ENCODE data around the gene OAT.
"Not testable (repeated sequence)": the region's sequence is repeated elsewhere in the genome, so short reads cannot be mapped to it uniquely, and the experiment has no call there.

OAT gene

GRCh38 chr10:124449170-124450011 is 30.7 kb upstream of the OAT start:
- peak in 2 of 42 donors; percentile 13 to 26 for DNase-seq

DNA sequence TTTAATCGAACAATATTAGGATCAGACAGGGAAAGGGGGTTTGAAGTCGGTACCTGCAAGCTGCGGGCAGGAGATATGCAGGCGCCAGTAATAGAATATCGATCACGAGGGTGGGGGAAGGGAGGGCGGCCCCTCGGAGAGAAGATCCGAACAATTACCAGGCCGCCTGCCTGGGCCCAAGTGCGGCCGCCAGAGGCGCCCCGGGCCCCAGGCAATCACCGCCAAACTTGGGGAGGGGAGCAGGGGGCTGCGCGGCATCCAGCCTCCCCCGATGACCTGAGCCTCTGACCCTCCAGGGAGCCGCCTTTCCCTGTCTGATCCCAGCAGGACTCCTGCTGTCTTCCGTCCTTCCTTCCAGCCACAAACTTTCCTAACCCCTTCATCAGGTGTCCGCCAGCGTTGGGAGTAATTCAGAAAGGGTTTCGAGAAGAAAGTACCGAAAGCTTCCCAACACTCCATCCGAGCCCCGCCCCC is 30.0 kb upstream of the OAT start:
- intact Hi-C loops (cut with DNase I) = no loop called here
- no peak for DNase-seq

More at GRCh38 chr10:124449170-124450011, 30.7 kb upstream of the OAT start:
- intact Hi-C loops (cut with DNase I) = no loop called here

GRCh38 chr10:124447751-124448466 is 29.2 kb upstream of the OAT start:
- DNase-seq = peak in 37 of 42 donors; percentile 14 to 83 (median 57)
- intact Hi-C loops (cut with DNase I) = no loop called here

DNA sequence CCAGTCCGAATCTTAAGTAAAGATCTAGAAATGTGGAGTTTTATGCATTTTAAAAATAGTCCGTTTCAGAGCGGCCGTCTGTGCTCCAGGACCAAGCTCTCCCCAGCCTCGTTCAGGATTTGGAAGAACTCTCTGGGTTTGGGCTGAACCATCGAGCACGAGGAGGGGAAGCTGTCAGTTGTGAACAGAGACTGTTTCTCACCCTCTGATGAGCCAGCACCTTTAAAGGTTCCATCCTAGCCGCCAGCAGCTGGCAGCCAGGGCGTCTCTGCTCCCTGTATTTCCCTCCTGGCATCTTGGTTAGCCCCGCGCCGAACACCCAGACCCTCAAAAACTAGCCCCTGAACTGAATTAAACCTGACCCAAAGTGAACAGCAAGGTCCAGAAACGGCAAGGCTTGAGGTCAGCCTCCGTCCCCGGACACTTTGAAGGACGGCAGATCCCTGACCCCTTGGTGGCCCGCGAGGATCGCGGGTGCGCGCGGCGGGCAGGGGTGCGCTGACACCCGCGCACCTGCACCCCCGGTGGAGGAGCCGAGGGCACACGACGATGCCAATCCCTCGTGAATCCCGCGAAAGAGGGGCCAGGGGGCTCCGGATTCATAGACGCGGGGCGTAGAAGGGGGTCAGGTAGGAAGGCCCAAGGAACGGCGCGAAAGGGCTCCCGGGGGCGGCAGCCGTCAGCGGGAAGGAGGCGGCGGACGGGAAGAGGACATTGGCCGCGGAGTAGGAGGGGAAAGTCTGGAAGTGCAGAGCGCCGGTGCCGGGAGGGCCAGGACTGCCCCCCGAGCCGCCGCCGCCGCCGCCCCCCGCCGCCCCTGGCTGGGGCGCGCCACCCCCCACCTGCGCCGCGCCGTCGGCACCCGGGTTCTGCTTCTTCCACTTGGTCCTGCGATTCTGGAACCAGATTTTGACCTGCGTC is 28.4 kb upstream of the OAT start:
- intact Hi-C loops (cut with DNase I) = no loop called here
- peak in 41 of 42 donors; percentile 19 to 83 (median 62) for DNase-seq

DNA sequence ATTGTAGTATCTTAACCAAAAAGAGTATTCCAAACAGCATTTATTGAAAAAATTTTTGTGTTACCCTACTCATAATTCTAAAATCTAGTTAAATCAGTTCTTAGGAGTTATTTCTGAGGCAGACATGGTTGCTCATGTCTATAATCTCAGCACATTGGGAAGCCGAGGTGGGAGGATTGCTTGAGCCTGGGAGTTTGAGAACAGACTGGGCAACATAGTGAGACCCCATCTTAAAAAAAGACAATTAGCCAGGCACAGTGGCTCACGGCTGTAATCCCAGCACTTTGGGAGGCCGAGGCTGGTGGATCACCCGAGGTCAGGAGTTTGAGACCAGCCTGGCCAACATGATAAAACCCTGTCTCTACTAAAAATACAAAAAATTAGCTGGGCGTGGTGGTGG is 23.0 kb upstream of the OAT start:
- intact Hi-C loops (cut with DNase I); DNase-seq: not testable (repeated sequence)

GRCh38 chr10:124436191-124436638 is 17.5 kb upstream of the OAT start:
- DNase-seq = no peak
- intact Hi-C loops (cut with DNase I) = no loop called here

- intact Hi-C loops (cut with DNase I); DNase-seq: not testable (repeated sequence)
These were observed 17.0 kb upstream of the OAT start for GRCh38 chr10:124435683-124436082.

GRCh38 chr10:124433461-124433860 is 14.7 kb upstream of the OAT start:
- no peak for DNase-seq
- intact Hi-C loops (cut with DNase I) = no loop called here

DNA sequence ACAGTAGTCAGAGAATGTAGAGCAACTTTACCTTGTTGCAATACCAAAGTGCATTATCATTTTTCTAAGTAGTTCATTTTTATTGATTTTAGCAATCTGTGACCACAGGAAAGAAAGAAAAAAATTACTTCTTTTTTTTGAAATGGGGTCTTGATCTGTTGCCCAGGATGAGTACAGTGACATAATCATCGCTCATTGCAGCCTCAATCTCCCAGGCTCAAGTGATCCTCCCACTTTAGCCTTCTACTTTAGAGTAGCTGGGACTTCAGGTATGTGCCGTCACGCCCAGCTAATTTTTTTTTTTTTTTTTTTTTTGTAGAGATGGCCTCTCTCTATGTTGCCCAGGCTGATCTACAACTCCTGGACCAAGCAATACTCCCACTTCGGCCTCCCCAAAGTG is 11.4 kb upstream of the OAT start:
- intact Hi-C loops (cut with DNase I) = no loop called here
- no peak for DNase-seq

- no peak for DNase-seq
- intact Hi-C loops (cut with DNase I) = no loop called here
These were observed 10.9 kb upstream of the OAT start for GRCh38 chr10:124429576-124429975.

DNA sequence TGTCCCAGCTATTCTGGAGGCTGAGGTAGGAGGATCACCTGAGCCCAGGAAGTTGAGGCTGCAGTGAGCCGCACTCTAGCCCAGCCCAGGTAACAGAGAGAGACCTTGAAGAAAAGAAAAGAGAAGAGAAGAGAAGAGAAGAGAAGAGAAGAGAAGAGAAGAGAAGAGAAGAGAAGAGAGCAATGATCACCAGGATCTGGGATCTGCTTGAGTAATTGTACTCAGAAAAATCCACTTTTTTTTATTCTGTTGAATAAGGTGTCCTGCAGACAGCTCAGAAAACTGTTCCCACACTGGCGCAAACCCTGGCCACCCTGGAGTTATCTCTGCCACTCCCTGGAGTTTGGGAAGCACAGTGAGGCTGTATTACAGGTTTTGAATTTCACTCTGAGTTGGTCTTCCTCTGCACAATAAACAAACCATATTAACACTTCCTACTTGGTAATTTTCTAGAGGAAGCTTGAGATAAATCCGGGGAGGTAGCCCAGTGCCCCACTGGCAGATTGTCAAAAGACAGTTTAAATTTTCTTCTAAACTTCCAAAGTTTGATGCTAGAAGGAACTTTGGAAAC is 9.6 kb upstream of the OAT start:
- intact Hi-C loops (cut with DNase I) = no loop called here
- DNase-seq = no peak

DNA sequence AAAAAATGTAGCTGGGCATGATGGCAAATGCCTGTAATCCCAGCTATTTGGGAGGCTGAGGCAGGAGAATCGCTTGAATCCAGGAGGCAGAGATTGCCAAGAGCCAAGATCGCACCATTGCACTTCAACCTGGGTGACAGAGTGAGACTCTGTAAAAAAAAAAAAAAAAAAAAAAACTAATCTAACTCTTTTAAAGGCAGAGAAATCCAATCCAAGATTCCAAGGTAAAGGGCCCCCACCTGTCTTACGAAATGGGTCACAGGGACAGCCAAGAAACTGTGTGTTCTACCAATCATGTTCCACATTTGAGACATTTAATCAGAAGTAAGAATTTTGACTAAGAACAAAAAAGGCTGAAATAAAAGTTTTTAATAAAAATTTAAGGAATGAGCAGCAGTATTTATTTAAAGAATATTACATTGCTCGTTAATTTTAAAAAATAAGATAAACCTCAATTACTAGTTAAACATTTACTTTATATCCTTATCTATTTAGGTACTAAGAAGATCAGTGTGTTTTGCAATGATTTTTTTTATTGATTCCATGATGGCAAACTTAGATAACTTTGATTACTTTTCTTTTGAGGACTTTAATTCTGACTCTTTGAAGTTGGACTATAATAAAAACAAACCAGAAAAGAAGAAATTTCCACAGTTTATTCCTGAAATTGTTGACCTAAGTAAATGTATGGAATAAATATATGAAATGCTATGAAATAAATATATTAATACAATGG is 6.7 kb upstream of the OAT start:
- intact Hi-C loops (cut with DNase I) = no loop called here
- DNase-seq = no peak

DNA sequence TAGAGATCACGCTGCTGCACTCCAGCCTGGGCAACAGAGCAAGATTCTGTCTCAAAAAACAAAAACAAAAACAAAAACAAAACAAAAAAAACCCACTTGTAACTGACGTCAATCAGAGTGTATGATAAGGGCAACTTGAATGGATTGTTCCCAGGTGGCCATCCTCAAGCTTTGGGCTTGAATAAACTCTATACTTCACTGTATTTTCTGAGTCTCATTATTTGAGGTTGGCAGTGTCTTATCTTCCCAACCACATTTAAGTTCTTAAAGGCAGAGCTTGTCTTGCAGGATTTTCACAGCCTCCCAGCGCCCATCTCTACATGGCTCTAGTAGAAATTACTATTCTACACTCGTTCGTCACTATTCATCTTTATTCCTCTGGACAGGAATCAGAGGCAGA is 5.1 kb upstream of the OAT start:
- no peak for DNase-seq
- intact Hi-C loops (cut with DNase I) = no loop called here

- no peak for DNase-seq
- intact Hi-C loops (cut with DNase I) = no loop called here
These were observed 4.0 kb upstream of the OAT start for GRCh38 chr10:124422742-124423141.

GRCh38 chr10:124420254-124420653 is 1.5 kb upstream of the OAT start:
- intact Hi-C loops (cut with DNase I) = no loop called here
- DNase-seq = no peak

DNA sequence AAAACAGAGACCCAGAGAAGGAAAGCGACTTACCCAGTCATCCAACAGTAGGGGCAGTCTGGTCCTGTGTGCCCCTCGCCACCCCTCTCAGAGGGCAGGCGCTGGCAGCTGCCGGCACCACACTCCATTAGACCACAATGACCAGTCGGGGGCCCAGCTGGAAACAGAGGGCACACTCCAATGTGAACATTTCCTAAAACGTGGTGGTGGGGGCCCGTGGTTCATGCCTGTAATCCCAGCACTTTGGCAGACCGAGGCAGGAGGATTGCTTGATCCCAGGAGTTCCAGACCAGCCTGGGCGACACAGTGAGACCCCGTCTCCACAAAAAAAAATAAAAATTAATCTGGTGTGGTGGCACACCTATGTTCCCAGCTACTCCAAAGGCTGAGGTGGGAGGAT is 912 bp upstream of the OAT start:
- intact Hi-C loops (cut with DNase I) = no loop called here
- DNase-seq = peak in 4 of 42 donors; percentile 13 to 26 (median 20)

GRCh38 chr10:124417895-124418725 is 613 bp downstream of the OAT start:
- intact Hi-C loops (cut with DNase I) = no loop called here
- peak; percentile 37 to 84 (median 70) for DNase-seq
